Prostate gland (tissue), 2 donors: ENCODE data around the gene HDAC1.
"Not testable (repeated sequence)": the region's sequence is repeated elsewhere in the genome, so short reads cannot be mapped to it uniquely, and the experiment has no call there.

Experiments used
- CTCF ChIP-seq, 4 experiments: fragments of 200-600 bp in 2 of 4; fragments of 450-650 bp in 2 of 4; sonication (generic) in 2 of 4; IDR thresholded peaks; 1 replicate in 3 of 4; 2 replicates in 1 of 4; pipeline ENCODE4 v1.5.1; 2016 to 2019; ENCODE audit warnings: antibody characterized with exemption in 4 of 4, mild to moderate bottlenecking in 2 of 4, moderate library complexity in 2 of 4
- POLR2A ChIP-seq: fragments of 450-650 bp; IDR thresholded peaks from one replicate; pipeline ENCODE4 v1.6.1; 2016; ENCODE audit warnings: antibody characterized with exemption, mild to moderate bottlenecking
- POLR2AphosphoS5 ChIP-seq: sonication (generic); formaldehyde crosslinking; IDR thresholded peaks from one replicate; pipeline ENCODE4 v1.6.1; 2017; ENCODE audit warnings: antibody characterized with exemption

DNA sequence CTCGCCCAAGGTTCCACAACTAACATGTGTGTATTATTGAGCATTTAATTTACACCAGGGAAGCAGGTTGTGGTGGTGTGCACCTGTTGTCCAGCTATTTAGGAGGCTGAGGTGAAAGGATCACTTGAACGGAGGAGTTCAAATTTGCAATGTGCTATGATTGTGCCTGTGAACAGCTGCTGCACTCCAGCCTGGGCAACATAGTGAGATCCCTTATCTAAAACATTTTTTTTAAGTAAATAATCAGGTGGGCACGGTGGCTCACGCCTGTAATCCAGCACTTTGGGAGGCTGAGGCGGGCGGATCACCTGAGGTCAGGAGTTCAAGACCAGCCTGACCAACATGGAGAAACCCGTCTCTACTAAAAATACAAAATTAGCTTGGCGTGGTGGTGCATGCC is 7.1 kb upstream of the HDAC1 start:
- TF ChIP-seq CTCF (IDR thresholded peaks at IDR 0.05); POLR2AphosphoS5; POLR2A: not testable (repeated sequence)
